A673 (cell line): ENCODE measurements around the gene TAOK2. TPM values are rescaled to one million over a fixed set of nuclear protein-coding genes. Genes with fewer than 3 reads are reported as not detected.

ENCODE experiments used
- BruUV-seq: library from RNA; stranded (reverse); fragments of 400-500 nt; replicated peaks from 2 replicates; lab custom pipeline; 2021; lab: Mats Ljungman, UMichigan
- CTCF ChIA-PET: fragments of 300-600 bp; sonication (Branson Sonifier 250); formaldehyde crosslinking; loops from one replicate; lab custom pipeline; 2022; ENCODE audit warnings: antibody characterized with exemption; lab: Charles Lee
- POLR2A ChIA-PET: fragments of 300-600 bp; sonication (Branson Sonifier 250); formaldehyde crosslinking; loops from one replicate; lab custom pipeline; 2022; ENCODE audit warnings: antibody characterized with exemption; ENCODE audit not compliant: low non-redundant PET; lab: Charles Lee
- DNase-seq: peaks from one replicate; pipeline ENCODE4 v3.0.0-alpha.2; 2015; ENCODE audit warnings: low spot score
- H3K27ac ChIP-seq: fragments of 200-600 bp; sonication (generic); 2 replicates; pipeline ENCODE4 v1.5.1; 2016; ENCODE audit warnings: mixed run types, low read depth, mild to moderate bottlenecking, mixed read lengths, antibody characterized with exemption, low read length; ENCODE audit not compliant: poor library complexity, severe bottlenecking
- H3K27me3 ChIP-seq: fragments of 200-600 bp; sonication (generic); replicated peaks from 2 replicates; pipeline ENCODE4 v1.6.1; 2017; ENCODE audit warnings: mixed run types, low read depth, mild to moderate bottlenecking, mixed read lengths, antibody characterized with exemption, low read length; ENCODE audit not compliant: insufficient read depth, poor library complexity
- H3K36me3 ChIP-seq: fragments of 200-600 bp; sonication (generic); 2 replicates; pipeline ENCODE4 v1.6.1; 2016; ENCODE audit warnings: mixed run types, mild to moderate bottlenecking, mixed read lengths, antibody characterized with exemption, low read length; ENCODE audit not compliant: insufficient read depth, poor library complexity, severe bottlenecking
- H3K4me1 ChIP-seq: fragments of 200-600 bp; sonication (generic); 2 replicates; pipeline ENCODE4 v1.6.1; 2017; ENCODE audit warnings: mixed run types, mild to moderate bottlenecking, mixed read lengths, antibody characterized with exemption, low read length; ENCODE audit not compliant: insufficient read depth, poor library complexity, severe bottlenecking
- H3K4me3 ChIP-seq: fragments of 200-600 bp; sonication (generic); 2 replicates; pipeline ENCODE4 v1.5.1; 2016; ENCODE audit warnings: low read depth, mixed run types, mild to moderate bottlenecking, mixed read lengths, low read length; ENCODE audit not compliant: poor library complexity, severe bottlenecking
- H3K9me3 ChIP-seq: fragments of 200-600 bp; sonication (generic); 2 replicates; pipeline ENCODE4 v1.6.1; 2016; ENCODE audit warnings: mixed run types, low read depth, mild to moderate bottlenecking, mixed read lengths, antibody characterized with exemption, low read length; ENCODE audit not compliant: poor library complexity, severe bottlenecking
- CTCF ChIP-seq: fragments of 300-800, 200-600 bp; sonication (generic); conservative IDR thresholded peaks from 2 replicates; pipeline ENCODE4 v1.5.1; 2017; ENCODE audit warnings: low read depth, mild to moderate bottlenecking, antibody characterized with exemption, low read length, moderate library complexity, mixed read lengths
- EZH2 ChIP-seq: fragments of 200-600 bp; sonication (generic); IDR thresholded peaks from 2 replicates; pipeline ENCODE4 v1.6.1; 2017; ENCODE audit warnings: borderline replicate concordance, low read depth, mild to moderate bottlenecking, mixed read lengths, antibody characterized with exemption, low read length; ENCODE audit not compliant: poor library complexity, severe bottlenecking
- intact Hi-C: fragments of 100-400 bp; cut with micrococcal nuclease; formaldehyde crosslinking; loops from one replicate; pipeline ENCODE4 v1.10.0; 2022; ENCODE audit not compliant: unreplicated experiment
- total RNA-seq: library from RNA; stranded (reverse); gene quantifications from 2 replicates; pipeline ENCODE4 v1.2.3, GENCODE V29; 2021

TAOK2 gene
- total RNA-seq, 1 experiment from 2014 or later = 50.2 TPM

GRCh38 chr16:29950806-29951461, 22.7 kb upstream of the TAOK2 start:
- Histone ChIP-seq H3K27ac (no peak overlapping the region), H3K4me1 (no peaks in the 10 kb centered on the region), H3K9me3 (no peaks in the 10 kb centered on the region), H3K4me3 (no peak overlapping the region), H3K27me3 (no peaks in the 10 kb centered on the region), H3K36me3 (no peaks in the 10 kb centered on the region)
- ChIA-PET POLR2A (no interaction called here), CTCF (no interaction called here)
- TF ChIP-seq CTCF (no peak), EZH2 (no peak)
- intact Hi-C loops = no loop called here
- no peak for DNase-seq
- no TSS peak for BruUV-seq

- intact Hi-C loops = no loop called here
- H3K27me3 ChIP-seq = no peaks in the 10 kb centered on the region
- no peaks in the 10 kb centered on the region for H3K36me3 ChIP-seq
- no peak for TF ChIP-seq CTCF
- no peak for TF ChIP-seq EZH2
- ChIA-PET POLR2A (no interaction called here), CTCF (no interaction called here)
- H3K4me3 ChIP-seq = no peak overlapping the region
- H3K9me3 ChIP-seq = no peaks in the 10 kb centered on the region
- no peak for DNase-seq
- BruUV-seq = no TSS peak
- no peaks in the 10 kb centered on the region for H3K4me1 ChIP-seq
- no peak overlapping the region for H3K27ac ChIP-seq
Measured at GRCh38 chr16:29951625-29952365, 21.9 kb upstream of the TAOK2 start.

- H3K36me3 ChIP-seq = no peaks in the 10 kb centered on the region
- no peak overlapping the region for H3K27ac ChIP-seq
- no peak for DNase-seq
- TF ChIP-seq EZH2 = no peak
- TF ChIP-seq CTCF = no peak
- intact Hi-C loops = no loop called here
- H3K4me3 ChIP-seq = no peak overlapping the region
- BruUV-seq = no TSS peak
- peaks cover 13% of the 10 kb centered on the region for H3K4me1 ChIP-seq
- ChIA-PET CTCF (no interaction called here), POLR2A (interaction anchor here (0.7 kb wide), 1 partner anchor 145 kb away, joined by 5 read pairs; no protein-coding TSS in a partner anchor)
- H3K27me3 ChIP-seq = no peaks in the 10 kb centered on the region
- H3K9me3 ChIP-seq = no peaks in the 10 kb centered on the region
Measured at GRCh38 chr16:29958756-29959155, 14.9 kb upstream of the TAOK2 start.
